Gastroesophageal sphincter (tissue), 3 donors: Measurements from ENCODE around the gene NAV2.

ENCODE experiments used
- CTCF ChIP-seq, 4 experiments: fragments of 200-600 bp in 2 of 4; fragments of 450-650 bp in 2 of 4; sonication (generic) in 1 of 4; IDR thresholded peaks; one replicate each; pipeline ENCODE4 v1.5.1; 2017 to 2019; ENCODE audit warnings: antibody characterized with exemption in 4 of 4, mild to moderate bottlenecking in 2 of 4, moderate library complexity in 2 of 4
- EP300 ChIP-seq: sonication (generic); formaldehyde crosslinking; IDR thresholded peaks from one replicate; pipeline ENCODE4 v1.6.1; 2017; ENCODE audit warnings: antibody characterized with exemption, mild to moderate bottlenecking
- POLR2A ChIP-seq, 2 donors: fragments of 450-650 bp; IDR thresholded peaks; one replicate each; pipeline ENCODE4 v1.6.1; 2017; ENCODE audit warnings: antibody characterized with exemption in 2 of 2, mild to moderate bottlenecking in 2 of 2, moderate library complexity in 1 of 2
- POLR2AphosphoS5 ChIP-seq: sonication (generic); formaldehyde crosslinking; IDR thresholded peaks from one replicate; pipeline ENCODE4 v1.6.1; 2017; ENCODE audit warnings: antibody characterized with exemption

GRCh38 chr11:19842505-19842904 is 129.9 kb downstream of the NAV2 start:
- no peak for TF ChIP-seq CTCF (IDR thresholded peaks at IDR 0.05)
- no peak for TF ChIP-seq EP300
- TF ChIP-seq POLR2AphosphoS5 = no peak
- TF ChIP-seq POLR2A (IDR thresholded peaks at IDR 0.05) = no peak
